Thymus (tissue), 11 donors: ENCODE data around the gene ZNF558. TPM values are rescaled to one million over a fixed set of nuclear protein-coding genes. Genes with fewer than 3 reads are reported as not detected.

Experiments used
- DNase-seq, 9 donors: peaks; one replicate each; pipeline ENCODE4 v3.0.0-alpha.2; 2013; ENCODE audit warnings: low spot score in 9 of 9, low read depth in 6 of 9, missing footprints in 1 of 9
- H3K27ac ChIP-seq, 2 donors: one replicate each; pipeline ENCODE4 v1.5.1; 2013; ENCODE audit warnings: control low read depth in 1 of 2, low read depth in 1 of 2, low read length in 1 of 2, mild to moderate bottlenecking in 1 of 2, moderate library complexity in 1 of 2
- H3K27me3 ChIP-seq, 2 donors: one replicate each; pipeline ENCODE4 v1.5.1; 2013; ENCODE audit warnings: low read length in 1 of 2; ENCODE audit not compliant: control insufficient read depth in 2 of 2, insufficient read depth in 1 of 2
- H3K36me3 ChIP-seq, 2 donors: one replicate each; pipeline ENCODE4 v1.5.1; 2013; ENCODE audit warnings: low read length in 1 of 2, mild to moderate bottlenecking in 1 of 2, moderate library complexity in 1 of 2; ENCODE audit not compliant: control insufficient read depth in 2 of 2, insufficient read depth in 2 of 2
- H3K4me1 ChIP-seq, 2 donors: one replicate each; pipeline ENCODE4 v1.5.1; 2013; ENCODE audit warnings: low read length in 2 of 2; ENCODE audit not compliant: control insufficient read depth in 2 of 2, insufficient read depth in 2 of 2
- H3K4me3 ChIP-seq, 2 donors: one replicate each; pipeline ENCODE4 v1.5.1; 2013; ENCODE audit warnings: low read length in 2 of 2, control low read depth in 1 of 2, mild to moderate bottlenecking in 1 of 2
- H3K9me3 ChIP-seq, 2 donors: one replicate each; pipeline ENCODE4 v1.5.1; 2013; ENCODE audit warnings: low read length in 1 of 2, mild to moderate bottlenecking in 1 of 2; ENCODE audit not compliant: control insufficient read depth in 2 of 2, insufficient read depth in 1 of 2
- WGBS: extraction: QIAGEN DNeasy Blood & Tissue Kit; methylation state at CpG from one replicate; pipeline ENCODE4 v1.1.7; 2013; 5-methylcytosine and 5-hydroxymethylcytosine counted together
- polyA plus RNA-seq: library from polyadenylated mRNA; stranded (reverse); fragments of 200-250 nt; gene quantifications from one replicate; pipeline ENCODE4 v1.2.3, GENCODE V29; 2013
- total RNA-seq: library from RNA; stranded (reverse); fragments of 120-200 nt; gene quantifications from one replicate; pipeline ENCODE4 v1.2.4, GENCODE V29; 2013
- donor health status: healthy.

Gene ZNF558
- total and polyA plus RNA-seq, 2 donors: 20.4 to 36.1 TPM

- H3K4me3 ChIP-seq: no peak overlapping the region
- DNase-seq: no peak
- no peak overlapping the region for H3K27ac ChIP-seq
- peaks cover 6 to 16% of the 10 kb centered on the region in 2 donors for H3K9me3 ChIP-seq
- H3K27me3 ChIP-seq: no peaks in the 10 kb centered on the region
- H3K4me1 ChIP-seq: no peaks in the 10 kb centered on the region
- no peaks in the 10 kb centered on the region for H3K36me3 ChIP-seq
- 85% methylated on average over 3 of the region's 3 CpGs for WGBS
These were observed 14.7 kb upstream of the ZNF558 start for GRCh38 chr19:8846819-8847218.

- Histone ChIP-seq H3K4me3 (no peak overlapping the region), H3K9me3 (no peaks in the 10 kb centered on the region), H3K36me3 (no peaks in the 10 kb centered on the region), H3K4me1 (no peaks in the 10 kb centered on the region), H3K27me3 (no peaks in the 10 kb centered on the region), H3K27ac (no peak overlapping the region)
- DNase-seq: no peak
- 95% methylated on average over 5 of the region's 5 CpGs for WGBS
These were observed 8.6 kb upstream of the ZNF558 start for GRCh38 chr19:8840708-8841107.

GRCh38 chr19:8835877-8836276 lies 3.8 kb upstream of the ZNF558 start:
- Histone ChIP-seq H3K4me1 (peaks cover 8% of the 10 kb centered on the region in 2 donors), H3K9me3 (no peaks in the 10 kb centered on the region), H3K4me3 (no peak overlapping the region), H3K27me3 (no peaks in the 10 kb centered on the region), H3K27ac (no peak overlapping the region), H3K36me3 (no peaks in the 10 kb centered on the region)
- DNase-seq: no peak
- WGBS: 97% methylated on average over 3 of the region's 3 CpGs

DNA sequence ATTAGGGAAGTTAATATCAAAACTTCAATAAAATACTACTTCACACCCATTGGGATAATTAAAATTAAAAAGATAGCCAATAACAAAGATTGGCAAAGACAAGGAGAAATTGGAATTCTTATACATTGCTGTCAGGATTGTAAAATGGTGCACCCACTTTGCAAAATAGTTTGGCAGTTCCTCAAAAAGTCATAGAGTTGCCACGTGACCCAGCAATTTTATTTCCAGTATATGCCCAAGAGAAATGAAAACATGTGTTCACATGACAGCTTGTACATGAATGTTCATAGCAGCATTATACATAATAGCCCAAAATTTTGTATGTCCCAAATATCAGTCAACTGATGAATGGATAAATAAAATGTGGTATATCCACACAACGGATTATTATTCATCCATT lies 3.3 kb upstream of the ZNF558 start:
- H3K27ac ChIP-seq: no peak overlapping the region
- 72% methylated on average over 2 of the region's 2 CpGs for WGBS
- peaks cover 8% of the 10 kb centered on the region in 2 donors for H3K4me1 ChIP-seq

DNA sequence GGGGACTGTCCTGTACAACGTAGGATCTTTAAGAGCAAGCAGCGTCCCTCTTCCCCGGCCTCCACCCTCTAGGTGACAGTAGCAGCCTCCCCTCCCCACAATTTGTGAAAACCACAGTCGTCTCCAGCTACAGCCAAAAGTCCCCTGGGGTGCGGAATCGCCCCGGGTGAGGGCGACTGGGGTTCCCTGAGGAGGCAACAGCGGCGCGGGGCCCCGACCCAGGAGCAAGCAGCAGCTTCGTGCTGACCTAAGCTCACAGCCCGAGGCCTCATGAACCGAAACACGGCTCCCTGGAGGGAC lies 322 bp downstream of the ZNF558 start:
- peak in 1 of 9 donors; percentile 4 for DNase-seq
- no peaks in the 10 kb centered on the region for H3K27me3 ChIP-seq
- peaks cover 0 to 3% of the 10 kb centered on the region in 2 donors for H3K36me3 ChIP-seq
- WGBS: under 1% methylated on average over 16 of the region's 16 CpGs
- peaks cover 8% of the 10 kb centered on the region in 2 donors for H3K4me1 ChIP-seq
- H3K9me3 ChIP-seq: no peaks in the 10 kb centered on the region
- H3K4me3 ChIP-seq: peak overlapping the region; percentile 71 to 96
- H3K27ac ChIP-seq: peak overlapping the region; percentile 93 to 99

More for the DNA sequence above, 3.3 kb upstream of the ZNF558 start:
- Histone ChIP-seq H3K27me3 (no peaks in the 10 kb centered on the region), H3K36me3 (no peaks in the 10 kb centered on the region), H3K4me3 (no peak overlapping the region), H3K9me3 (no peaks in the 10 kb centered on the region)
- DNase-seq: no peak

DNA sequence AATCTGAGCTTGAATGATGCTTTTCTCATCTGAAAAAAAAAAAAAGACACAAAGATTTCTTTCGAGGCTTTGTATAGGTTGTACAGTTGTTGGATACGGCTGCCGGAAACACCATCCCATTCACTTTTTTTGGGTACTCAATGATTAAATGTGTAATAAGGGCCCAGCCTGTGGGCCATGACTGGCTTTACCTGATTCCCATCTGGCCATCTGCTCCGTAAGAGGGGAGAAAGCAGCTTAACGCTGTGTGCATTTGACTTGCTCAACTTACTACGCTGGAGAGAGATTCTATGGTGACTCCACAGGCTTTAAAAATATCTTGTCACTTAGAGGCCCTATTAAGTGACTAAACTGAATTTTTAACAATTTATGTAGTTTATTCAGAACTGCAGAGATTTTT lies 731 bp downstream of the ZNF558 start:
- H3K27me3 ChIP-seq: no peaks in the 10 kb centered on the region
- no peak for DNase-seq
- peak overlapping the region; percentile 71 to 96 for H3K4me3 ChIP-seq

DNA sequence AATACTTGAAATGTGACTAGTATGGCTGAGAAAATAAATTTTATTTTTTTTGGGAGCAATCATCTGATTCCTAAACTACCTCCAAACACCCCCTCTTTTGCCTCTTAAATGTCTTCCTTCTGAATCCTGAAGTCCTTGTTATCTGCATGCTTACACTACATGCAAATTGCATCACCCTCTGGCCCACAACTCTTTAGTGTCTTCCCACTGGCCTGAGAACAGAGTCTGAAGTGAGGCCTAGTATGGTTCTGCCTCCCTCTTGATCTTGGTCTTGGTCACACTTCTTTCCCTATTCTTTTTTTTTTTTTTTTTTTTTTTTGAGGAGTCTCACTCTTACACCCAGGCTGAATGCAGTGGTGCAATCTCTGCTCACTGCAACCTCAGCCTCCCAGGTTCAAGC lies 4.8 kb downstream of the ZNF558 start:
- no peak for DNase-seq
- H3K4me3 ChIP-seq: no peak overlapping the region
- H3K27ac ChIP-seq: no peak overlapping the region
- H3K9me3 ChIP-seq: no peaks in the 10 kb centered on the region
- H3K36me3 ChIP-seq: peaks cover 14 to 27% of the 10 kb centered on the region in 2 donors
- no peaks in the 10 kb centered on the region for H3K27me3 ChIP-seq
- peaks cover 5% of the 10 kb centered on the region in 2 donors for H3K4me1 ChIP-seq

More for the DNA sequence above, 731 bp downstream of the ZNF558 start:
- Histone ChIP-seq H3K36me3 (peaks cover 0 to 3% of the 10 kb centered on the region in 2 donors), H3K27ac (no peak overlapping the region), H3K4me1 (peaks cover 8% of the 10 kb centered on the region in 2 donors), H3K9me3 (no peaks in the 10 kb centered on the region)
- 86% methylated on average over 6 of the region's 6 CpGs for WGBS

GRCh38 chr19:8826371-8826770 lies 5.7 kb downstream of the ZNF558 start:
- peaks cover 15 to 34% of the 10 kb centered on the region in 2 donors for H3K36me3 ChIP-seq
- 98% methylated on average over 5 of the region's 5 CpGs for WGBS
- no peak for DNase-seq
- peaks cover 3 to 4% of the 10 kb centered on the region in 2 donors for H3K4me1 ChIP-seq
- no peaks in the 10 kb centered on the region for H3K27me3 ChIP-seq
- no peaks in the 10 kb centered on the region for H3K9me3 ChIP-seq
- no peak overlapping the region for H3K4me3 ChIP-seq
- no peak overlapping the region for H3K27ac ChIP-seq

DNA sequence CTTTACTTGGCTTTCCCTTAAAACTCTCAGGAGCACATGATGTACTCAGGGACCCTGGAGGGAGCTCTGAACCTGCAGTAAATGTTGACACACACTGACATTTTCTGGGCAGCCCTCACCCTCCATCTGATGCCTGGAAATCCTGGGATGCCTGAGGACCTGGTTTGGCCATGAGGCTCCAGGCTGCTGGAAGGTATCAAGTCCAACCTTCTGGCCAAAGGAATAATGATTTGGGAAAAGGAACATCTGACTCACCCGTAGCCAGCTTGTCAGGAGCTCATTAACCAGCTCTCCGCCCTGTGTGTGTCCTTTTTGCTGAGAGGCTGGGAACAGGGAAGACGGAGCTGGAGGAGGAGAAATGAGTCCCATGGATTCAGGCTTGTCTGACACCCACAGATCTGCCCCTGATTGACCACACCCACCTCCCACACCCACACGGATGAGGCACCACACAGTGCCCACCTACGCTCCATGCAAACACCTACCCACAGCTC lies 10.3 kb downstream of the ZNF558 start:
- Histone ChIP-seq H3K27ac (no peak overlapping the region), H3K36me3 (peaks cover 29 to 51% of the 10 kb centered on the region in 2 donors), H3K9me3 (no peaks in the 10 kb centered on the region), H3K27me3 (no peaks in the 10 kb centered on the region), H3K4me1 (no peaks in the 10 kb centered on the region), H3K4me3 (no peak overlapping the region)
- DNase-seq: no peak
- WGBS: 98% methylated on average over 5 of the region's 5 CpGs

DNA sequence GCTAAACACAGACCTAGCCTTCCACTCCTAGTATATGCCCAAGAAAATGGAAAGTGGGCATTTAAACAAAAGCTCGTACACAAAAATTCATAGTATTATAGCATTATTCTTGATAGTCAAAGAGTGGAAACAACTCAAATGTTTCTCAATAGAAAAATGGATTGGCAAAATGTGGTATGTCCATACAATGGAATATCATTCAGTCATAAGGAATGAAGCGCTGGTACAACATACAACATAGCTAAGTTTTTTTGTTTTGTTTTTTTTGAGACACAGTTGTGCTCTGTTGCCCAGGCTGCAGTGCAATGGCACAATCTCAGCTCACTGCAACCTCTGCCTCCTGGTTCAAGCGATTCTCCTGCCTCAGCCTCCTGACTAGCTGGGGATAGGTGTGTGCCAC lies 11.9 kb downstream of the ZNF558 start:
- H3K9me3 ChIP-seq: peaks cover 0 to 3% of the 10 kb centered on the region in 2 donors
- peaks cover 32 to 56% of the 10 kb centered on the region in 2 donors for H3K36me3 ChIP-seq
- DNase-seq: no peak
- no peak overlapping the region for H3K4me3 ChIP-seq
- H3K27me3 ChIP-seq: no peaks in the 10 kb centered on the region
- H3K27ac ChIP-seq: no peak overlapping the region
- WGBS: 99% methylated on average over 3 of the region's 3 CpGs
- no peaks in the 10 kb centered on the region for H3K4me1 ChIP-seq
